ENCODE data around the gene RAPGEF3. TPM values are rescaled to one million over a fixed set of nuclear protein-coding genes. Genes with fewer than 3 reads are reported as not detected.

RAPGEF3 gene
- total and polyA plus RNA-seq, 2 experiments from 2014 or later = 2.1 to 2.6 TPM

DNA sequence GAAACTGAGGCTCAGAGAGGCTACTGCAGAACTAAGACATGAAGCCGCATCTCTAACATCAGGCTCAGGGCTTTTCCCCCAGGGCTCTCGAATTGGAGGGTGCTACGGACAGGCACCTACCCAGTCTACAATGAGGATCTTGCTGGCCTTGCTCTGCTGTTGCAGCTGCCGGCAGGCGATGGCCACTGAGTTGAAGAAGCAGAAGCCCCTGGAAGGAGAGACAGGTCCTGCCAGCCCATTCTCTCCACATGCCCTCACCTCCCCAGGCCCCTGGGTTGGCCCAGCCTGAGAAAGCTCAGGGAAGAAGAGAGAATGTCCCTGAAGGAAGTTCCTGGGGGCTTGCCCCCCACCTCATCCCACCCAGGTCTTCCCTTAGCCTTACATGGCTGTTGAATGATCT lies 30.5 kb upstream of the RAPGEF3 start:
- DNase-seq (ENCODE audit: low spot score) = no peak
- H3K4me3 ChIP-seq = no peak overlapping the region
- H2AFZ ChIP-seq = no peak overlapping the region
- TF ChIP-seq EZH2phosphoT487 (IDR thresholded peaks at IDR 0.05; ENCODE audit: low read depth, severe bottlenecking, unreplicated experiment) (no peak), EZH2 (IDR thresholded peaks at IDR 0.05; ENCODE audit: borderline replicate concordance) (no peak)
- TF ChIP-seq, protein P1, sequence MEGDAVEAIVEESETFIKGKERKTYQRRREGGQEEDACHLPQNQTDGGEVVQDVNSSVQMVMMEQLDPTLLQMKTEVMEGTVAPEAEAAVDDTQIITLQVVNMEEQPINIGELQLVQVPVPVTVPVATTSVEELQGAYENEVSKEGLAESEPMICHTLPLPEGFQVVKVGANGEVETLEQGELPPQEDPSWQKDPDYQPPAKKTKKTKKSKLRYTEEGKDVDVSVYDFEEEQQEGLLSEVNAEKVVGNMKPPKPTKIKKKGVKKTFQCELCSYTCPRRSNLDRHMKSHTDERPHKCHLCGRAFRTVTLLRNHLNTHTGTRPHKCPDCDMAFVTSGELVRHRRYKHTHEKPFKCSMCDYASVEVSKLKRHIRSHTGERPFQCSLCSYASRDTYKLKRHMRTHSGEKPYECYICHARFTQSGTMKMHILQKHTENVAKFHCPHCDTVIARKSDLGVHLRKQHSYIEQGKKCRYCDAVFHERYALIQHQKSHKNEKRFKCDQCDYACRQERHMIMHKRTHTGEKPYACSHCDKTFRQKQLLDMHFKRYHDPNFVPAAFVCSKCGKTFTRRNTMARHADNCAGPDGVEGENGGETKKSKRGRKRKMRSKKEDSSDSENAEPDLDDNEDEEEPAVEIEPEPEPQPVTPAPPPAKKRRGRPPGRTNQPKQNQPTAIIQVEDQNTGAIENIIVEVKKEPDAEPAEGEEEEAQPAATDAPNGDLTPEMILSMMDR (IDR thresholded peaks at IDR 0.05; ENCODE audit: poor library complexity) = no peak
- no peaks in the 10 kb centered on the region for H3K27me3 ChIP-seq
- no peak overlapping the region for H3K4me2 ChIP-seq
- H3K36me3 ChIP-seq (replicated peaks; ENCODE audit: insufficient read depth, low read depth) = no peaks in the 10 kb centered on the region
- H3K79me2 ChIP-seq = no peaks in the 10 kb centered on the region
- 94% methylated on average over 5 of the region's 5 CpGs for WGBS (ENCODE audit: low lambda C conversion rate, missing lambda C conversion rate)
- H3K4me1 ChIP-seq (ENCODE audit: insufficient read depth) = no peaks in the 10 kb centered on the region
- H4K20me1 ChIP-seq (ENCODE audit: insufficient read depth, poor library complexity, severe bottlenecking) = no peaks in the 10 kb centered on the region
- H3K27ac ChIP-seq = no peak overlapping the region
- H3K9me2 ChIP-seq (replicated peaks; ENCODE audit: insufficient read depth) = no peaks in the 10 kb centered on the region
- no peaks in the 10 kb centered on the region for H3K9me3 ChIP-seq (ENCODE audit: low read depth)

- H3K79me2 ChIP-seq = no peaks in the 10 kb centered on the region
- H3K36me3 ChIP-seq (replicated peaks; ENCODE audit: insufficient read depth, low read depth) = no peaks in the 10 kb centered on the region
- no peak overlapping the region for H3K4me2 ChIP-seq
- H2AFZ ChIP-seq = no peak overlapping the region
- no peaks in the 10 kb centered on the region for H3K9me2 ChIP-seq (replicated peaks; ENCODE audit: insufficient read depth)
- H3K4me3 ChIP-seq = no peak overlapping the region
- H4K20me1 ChIP-seq (ENCODE audit: insufficient read depth, poor library complexity, severe bottlenecking) = no peaks in the 10 kb centered on the region
- WGBS (ENCODE audit: low lambda C conversion rate, missing lambda C conversion rate) = 90% methylated on average over 14 of the region's 14 CpGs
- TF ChIP-seq, protein P1 (IDR thresholded peaks at IDR 0.05; ENCODE audit: poor library complexity) = no peak
- TF ChIP-seq EZH2 (IDR thresholded peaks at IDR 0.05; ENCODE audit: borderline replicate concordance) (no peak), EZH2phosphoT487 (IDR thresholded peaks at IDR 0.05; ENCODE audit: low read depth, severe bottlenecking, unreplicated experiment) (no peak)
- H3K9me3 ChIP-seq (ENCODE audit: low read depth) = no peaks in the 10 kb centered on the region
- no peaks in the 10 kb centered on the region for H3K27me3 ChIP-seq
- H3K27ac ChIP-seq = no peak overlapping the region
- no peaks in the 10 kb centered on the region for H3K4me1 ChIP-seq (ENCODE audit: insufficient read depth)
- no peak for DNase-seq (ENCODE audit: low spot score)
Measured at GRCh38 chr12:47787596-47788319, 29.1 kb upstream of the RAPGEF3 start.

DNA sequence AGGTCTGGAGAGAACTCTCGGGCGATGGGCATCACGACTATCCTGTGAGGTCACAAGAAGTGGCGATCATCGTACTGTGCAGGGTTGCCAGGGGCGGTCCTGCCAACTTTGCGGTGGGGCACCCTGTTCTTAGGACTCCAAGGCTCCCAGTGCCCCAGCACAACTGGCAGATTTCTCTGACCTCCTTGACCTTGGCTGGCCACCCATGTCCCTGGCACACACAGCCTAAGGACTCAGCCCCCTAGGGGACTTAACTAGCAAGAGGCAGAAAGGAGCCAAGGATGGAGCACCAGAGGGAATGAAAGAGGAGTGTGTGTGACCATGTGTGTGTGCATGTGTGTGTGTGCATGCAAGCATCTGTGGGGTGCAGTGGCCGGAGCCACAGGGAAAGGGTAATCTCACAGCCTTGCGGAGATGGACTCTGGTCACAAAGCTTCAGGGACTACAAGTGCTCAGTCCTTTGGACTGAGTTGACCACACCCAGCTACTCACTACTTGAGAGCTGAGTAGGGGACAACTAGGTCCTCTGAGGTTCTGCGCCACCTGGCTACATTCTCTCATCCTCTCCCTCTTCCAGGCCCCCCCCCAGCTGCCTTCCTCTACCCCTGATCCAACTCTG lies 28.1 kb upstream of the RAPGEF3 start:
- Histone ChIP-seq H3K4me1 (ENCODE audit: insufficient read depth) (no peaks in the 10 kb centered on the region), H4K20me1 (ENCODE audit: insufficient read depth, poor library complexity, severe bottlenecking) (no peaks in the 10 kb centered on the region), H3K27me3 (no peaks in the 10 kb centered on the region)

More for the DNA sequence above, 28.1 kb upstream of the RAPGEF3 start:
- no peak overlapping the region for H3K4me3 ChIP-seq
- H2AFZ ChIP-seq = no peak overlapping the region
- H3K9me2 ChIP-seq (replicated peaks; ENCODE audit: insufficient read depth) = no peaks in the 10 kb centered on the region
- no peak overlapping the region for H3K27ac ChIP-seq
- H3K79me2 ChIP-seq = no peaks in the 10 kb centered on the region
- no peaks in the 10 kb centered on the region for H3K36me3 ChIP-seq (replicated peaks; ENCODE audit: insufficient read depth, low read depth)
- no peak for TF ChIP-seq EZH2 (IDR thresholded peaks at IDR 0.05; ENCODE audit: borderline replicate concordance)
- TF ChIP-seq EZH2phosphoT487 (IDR thresholded peaks at IDR 0.05; ENCODE audit: low read depth, severe bottlenecking, unreplicated experiment) = no peak
- TF ChIP-seq, protein P1 (IDR thresholded peaks at IDR 0.05; ENCODE audit: poor library complexity) = no peak
- no peak overlapping the region for H3K4me2 ChIP-seq
- H3K9me3 ChIP-seq (ENCODE audit: low read depth) = no peaks in the 10 kb centered on the region
- DNase-seq (ENCODE audit: low spot score) = no peak
- WGBS (ENCODE audit: low lambda C conversion rate, missing lambda C conversion rate) = 97% methylated on average over 10 of the region's 10 CpGs
